ENCODE results near the gene CLASRP. TPM values are rescaled to one million over a fixed set of nuclear protein-coding genes. Genes with fewer than 3 reads are reported as not detected.

CLASRP gene
- total RNA-seq, 1 experiment from 2014 or later: 79.9 TPM

GRCh38 chr19:45112111-45112827 lies 73.4 kb downstream of the CLASRP start:
- Histone ChIP-seq H3K4me3 (replicated peaks in 1 of 2; ENCODE audit: low read depth in 1 of 2, low read length in 2 of 2) (no peak overlapping the region), H3K4me2 (ENCODE audit: low read length) (no peak overlapping the region), H3K9me3 (ENCODE audit: control insufficient read depth in 1 of 2, insufficient read depth in 1 of 2, low read depth in 1 of 2, low read length in 2 of 2) (no peaks in the 10 kb centered on the region), H4K20me1 (ENCODE audit: insufficient read depth) (0 out of 2 replicates have a peak, but pooled peaks cover 4% of the 10 kb centered on the region), H3K9me2 (ENCODE audit: insufficient read depth) (no peaks in the 10 kb centered on the region), H3K79me2 (ENCODE audit: insufficient read depth, low read length) (peaks cover 97% of the 10 kb centered on the region), H3K36me3 (ENCODE audit: control insufficient read depth in 1 of 2, insufficient read depth in 2 of 2, low read length in 2 of 2) (no peaks in the 10 kb centered on the region), H2AFZ (ENCODE audit: low read depth, low read length, poor library complexity, severe bottlenecking) (no peak overlapping the region), H3K27ac (ENCODE audit: low read depth, low read length) (no peak overlapping the region), H3K4me1 (ENCODE audit: control insufficient read depth in 1 of 2, insufficient read depth in 2 of 2, low read length in 2 of 2) (peaks cover 4 to 13% of the 10 kb centered on the region in 2 experiments; a peak in 1 of 4 replicates), H3K27me3 (ENCODE audit: insufficient read depth, low read length) (no peaks in the 10 kb centered on the region), H3K9ac (ENCODE audit: low read length) (no peak overlapping the region)
- intact Hi-C loops (cut with micrococcal nuclease): no loop called here
- DNase-seq (ENCODE audit: low read depth, low spot score) (no peak), ATAC-seq (no peak)
- ChIA-PET RAD21 (ENCODE audit: low non-redundant PET in 1 of 2, low total read pairs in 2 of 2, uncharacterized antibody in 2 of 2, unreplicated experiment in 2 of 2) (no interaction called here), CTCF (interaction anchor here (1.9 kb wide), 1 partner anchor 13 kb away, joined by 5 read pairs; no protein-coding TSS in a partner anchor), POLR2A (no interaction called here)
- no TSS peak for BruUV-seq (replicated peaks)
- no peak for TF ChIP-seq SIN3A (IDR thresholded peaks at IDR 0.05; ENCODE audit: low read depth)
- no peak for TF ChIP-seq ATF3 (IDR thresholded peaks at IDR 0.05)
- TF ChIP-seq TCF7L2 (IDR thresholded peaks at IDR 0.05; ENCODE audit: borderline replicate concordance, extremely low read depth, insufficient read depth, insufficient read length): no peak
- TF ChIP-seq POLR2AphosphoS5 (IDR thresholded peaks at IDR 0.05; ENCODE audit: low read depth, low read length): no peak
- no peak for TF ChIP-seq EZH2phosphoT487 (IDR thresholded peaks at IDR 0.05; ENCODE audit: borderline replicate concordance)
- no peak for TF ChIP-seq YY1 (IDR thresholded peaks at IDR 0.05; ENCODE audit: extremely low read depth, insufficient replicate concordance, low read depth, low read length)
- no peak for TF ChIP-seq CTCF (IDR thresholded peaks at IDR 0.05 in 2 of 3, conservative IDR thresholded peaks at IDR 0.05 in 1 of 3; ENCODE audit: borderline replicate concordance in 1 of 3, insufficient read depth in 1 of 3, low read depth in 2 of 3, low read length in 2 of 3)
- TF ChIP-seq FOSL1 (IDR thresholded peaks at IDR 0.05; ENCODE audit: low read depth): no peak
- TF ChIP-seq REST (IDR thresholded peaks at IDR 0.05; ENCODE audit: low read depth): no peak
- TF ChIP-seq SP1 (IDR thresholded peaks at IDR 0.05; ENCODE audit: low read depth): no peak
- no peak for TF ChIP-seq SRF (IDR thresholded peaks at IDR 0.05; ENCODE audit: low read depth)
- TF ChIP-seq POLR2A (IDR thresholded peaks at IDR 0.05; ENCODE audit: borderline replicate concordance, extremely low read depth, insufficient read depth, insufficient read length): no peak
- TF ChIP-seq ELF1 (IDR thresholded peaks at IDR 0.05; ENCODE audit: borderline replicate concordance, low read depth): no peak
- TF ChIP-seq ZNF274 (IDR thresholded peaks at IDR 0.05; ENCODE audit: low read depth, low read length): no peak
- no peak for TF ChIP-seq RAD21 (IDR thresholded peaks at IDR 0.05; ENCODE audit: low read depth)
- no peak for TF ChIP-seq CBX3 (IDR thresholded peaks at IDR 0.05; ENCODE audit: low read depth)
- no peak for TF ChIP-seq EZH2 (IDR thresholded peaks at IDR 0.05)

All from HCT116 (cell line).